HepG2 (cell line): ENCODE results near the gene KRTAP29-1. TPM values are rescaled to one million over a fixed set of nuclear protein-coding genes. Genes with fewer than 3 reads are reported as not detected.

Experiments
- ATAC-seq: fragments of 200-7000 bp; cut with Tn5 transposase; 3 replicates; pipeline ENCODE4 v1.9.1; 2020; ENCODE audit warnings: mild to moderate bottlenecking, moderate library complexity
- BruUV-seq: library from RNA; stranded (reverse); fragments of 400-500 nt; replicated peaks from 2 replicates; lab custom pipeline; 2021; lab: Mats Ljungman, UMichigan
- CTCF ChIA-PET: fragments of 300-600 bp; formaldehyde crosslinking; extraction: SDS; loops from one replicate; lab custom pipeline; 2021; ENCODE audit warnings: low total read pairs, inconsistent platforms, low intra/inter-chr PET ratio; lab: Yijun Ruan, JAX
- POLR2A ChIA-PET: fragments of 350-600 bp; sonication (Branson Sonifier 250); formaldehyde crosslinking; loops from one replicate; lab custom pipeline; 2020; ENCODE audit warnings: antibody characterized with exemption, inconsistent platforms; lab: Yijun Ruan, JAX
- DNase-seq: peaks from one replicate; pipeline ENCODE4 v3.0.0-alpha.2; 2015; ENCODE audit warnings: low spot score
- FAIRE-seq: peaks from 3 replicates; lab custom pipeline; 2011; peaks lifted over from hg19 to GRCh38; lab: Jason Lieb, UNC
- H2AFZ ChIP-seq: one replicate; pipeline ENCODE4 v1.6.1; 2011; ENCODE audit warnings: low read length, inconsistent platforms
- H3K27ac ChIP-seq: fragments of 300-600 bp; 3 replicates; pipeline ENCODE4 v1.8.0; 2011; ENCODE audit warnings: mixed run types, mild to moderate bottlenecking, mixed read lengths, low read length, inconsistent platforms; ENCODE audit not compliant: insufficient read depth; ENCODE audit errors: extremely low read length
- H3K27me3 ChIP-seq, 2 experiments: fragments of 200-600 bp in 1 of 2; 2 replicates in 1 of 2; 3 replicates in 1 of 2; pipeline versions ENCODE4 v1.6.0 to v1.8.0; 2011; ENCODE audit warnings: low read length in 2 of 2, mild to moderate bottlenecking in 2 of 2, moderate library complexity in 2 of 2, inconsistent platforms in 1 of 2; ENCODE audit not compliant: insufficient read depth in 2 of 2, control insufficient read depth in 1 of 2
- H3K36me3 ChIP-seq, 2 experiments: fragments of 200-600 bp in 1 of 2; replicated peaks in 1 of 2; 2 replicates in 1 of 2; 3 replicates in 1 of 2; pipeline versions ENCODE4 v1.5.1 to v1.8.0; 2011; ENCODE audit warnings: low read length in 2 of 2, inconsistent platforms in 1 of 2; ENCODE audit not compliant: insufficient read depth in 2 of 2, control insufficient read depth in 1 of 2
- H3K4me1 ChIP-seq: 2 replicates; pipeline ENCODE4 v1.5.1; 2012; ENCODE audit warnings: low read length, inconsistent platforms; ENCODE audit not compliant: insufficient read depth
- H3K4me2 ChIP-seq: 2 replicates; pipeline ENCODE4 v1.6.0; 2011; ENCODE audit warnings: low read depth, low read length, inconsistent platforms
- H3K4me3 ChIP-seq, 3 experiments: fragments of 200-600 bp in 1 of 3; sonication (generic), shearing (Covaris generic) in 1 of 3; replicated peaks in 1 of 3; 2 replicates each; pipeline ENCODE4 v1.5.1; 2011 to 2016; ENCODE audit warnings: low read length in 3 of 3, inconsistent platforms in 2 of 3, low read depth in 2 of 3, mild to moderate bottlenecking in 2 of 3, control low read depth in 1 of 3, mixed read lengths in 1 of 3; ENCODE audit not compliant: insufficient read depth in 1 of 3
- H3K79me2 ChIP-seq: one replicate; pipeline ENCODE4 v1.6.1; 2011; ENCODE audit warnings: low read length, inconsistent platforms; ENCODE audit not compliant: insufficient read depth
- H3K9ac ChIP-seq: 2 replicates; pipeline ENCODE4 v1.6.0; 2011; ENCODE audit warnings: mild to moderate bottlenecking, low read depth, low read length, inconsistent platforms; ENCODE audit not compliant: insufficient read depth
- H3K9me3 ChIP-seq: 2 replicates; pipeline ENCODE4 v1.5.1; 2012; ENCODE audit warnings: mild to moderate bottlenecking, low read length
- H4K20me1 ChIP-seq: 2 replicates; pipeline ENCODE4 v1.6.0; 2011; ENCODE audit warnings: inconsistent platforms, mild to moderate bottlenecking, low read length, moderate library complexity; ENCODE audit not compliant: insufficient read depth
- AFF4 ChIP-seq: sonication (generic); formaldehyde crosslinking; IDR thresholded peaks from 2 replicates; pipeline ENCODE4 v1.4.0; 2020; ENCODE audit warnings: missing genetic modification reagents
- ARID5B ChIP-seq: IDR thresholded peaks from 2 replicates; pipeline ENCODE4 v1.4.0; 2020; ENCODE audit warnings: mild to moderate bottlenecking, missing genetic modification reagents
- CHD4 ChIP-seq: fragments of 200-600 bp; sonication (generic); IDR thresholded peaks from 2 replicates; pipeline ENCODE4 v1.7.0; 2017; ENCODE audit warnings: mild to moderate bottlenecking, low read length, borderline replicate concordance
- CSRNP2 ChIP-seq: sonication (generic); formaldehyde crosslinking; conservative IDR thresholded peaks from 2 replicates; pipeline ENCODE4 v1.8.0; 2022; ENCODE audit warnings: low read depth, missing genetic modification reagents
- FOXM1 ChIP-seq: sonication (generic); formaldehyde crosslinking; IDR thresholded peaks from 2 replicates; pipeline ENCODE4 v1.5.0; 2020; ENCODE audit warnings: missing genetic modification reagents
- PCBP2 ChIP-seq: fragments of 200-400 bp; formaldehyde crosslinking; optimal IDR thresholded peaks from 2 replicates; pipeline ENCODE3; 2018; ENCODE audit warnings: low read length, low read depth; ENCODE audit not compliant: poor library complexity, severe bottlenecking
- PITX1 ChIP-seq: sonication (generic); formaldehyde crosslinking; IDR thresholded peaks from 2 replicates; pipeline ENCODE4 v1.5.1; 2020; ENCODE audit warnings: mild to moderate bottlenecking, missing genetic modification reagents
- SOX13 ChIP-seq, 3 experiments: fragments of 450-650 bp in 1 of 3; sonication (generic) in 1 of 3; formaldehyde crosslinking in 1 of 3; IDR thresholded peaks in 2 of 3; conservative IDR thresholded peaks in 1 of 3; 2 replicates each; pipeline versions ENCODE4 v1.5.0 to v1.6.1; 2016 to 2020; ENCODE audit warnings: antibody characterized with exemption in 1 of 3, mild to moderate bottlenecking in 1 of 3, missing compliant biosample characterization in 1 of 3, missing genetic modification reagents in 1 of 3, moderate library complexity in 1 of 3
- ZBTB25 ChIP-seq: IDR thresholded peaks from 2 replicates; pipeline ENCODE4 v1.6.1; 2018; ENCODE audit warnings: missing genetic modification reagents
- ZBTB7A ChIP-seq: sonication (generic); formaldehyde crosslinking; IDR thresholded peaks from 2 replicates; pipeline ENCODE4 v1.8.0; 2022; ENCODE audit warnings: mild to moderate bottlenecking, missing genetic modification reagents
- ZNF124 ChIP-seq: sonication (generic); formaldehyde crosslinking; IDR thresholded peaks from 2 replicates; pipeline ENCODE4 v1.4.0; 2020; ENCODE audit warnings: missing genetic modification reagents
- ZNF20 ChIP-seq: sonication (generic); formaldehyde crosslinking; IDR thresholded peaks from 2 replicates; pipeline ENCODE4 v1.4.0; 2020; ENCODE audit warnings: mild to moderate bottlenecking, moderate library complexity, missing genetic modification reagents
- ZNF614 ChIP-seq: IDR thresholded peaks from 2 replicates; pipeline ENCODE4 v1.6.1; 2018; ENCODE audit warnings: missing biosample characterization, missing genetic modification reagents, inconsistent platforms, borderline replicate concordance
- WGBS: methylation state at CpG from one replicate; pipeline ENCODE4 v1.1.6; 2017; ENCODE audit warnings: low lambda C conversion rate; 5-methylcytosine and 5-hydroxymethylcytosine counted together
- in situ Hi-C: cut with HindIII; loops from 2 replicates; pipeline ENCODE4 v1.10.0; 2017; ENCODE audit warnings: low pct_unique_long_range_greater_than_20kb; ENCODE audit not compliant: extremely low pct_ligation_motif_present
- intact Hi-C: fragments of 100-400 bp; cut with micrococcal nuclease; formaldehyde crosslinking; loops from one replicate; pipeline ENCODE4 v1.10.0; 2022; ENCODE audit not compliant: unreplicated experiment
- polyA plus RNA-seq, 8 experiments: library from polyadenylated mRNA; depleted of rRNA in 3 of 8; stranded (reverse) in 7 of 8; unstranded in 1 of 8; fragments of >200 nt; fragmentation: Illumina TruSeq in 4 of 8; extraction: Trizol in 4 of 8; gene quantifications; 2 replicates each; pipeline versions ENCODE4 v1.2.1 to v1.2.3, GENCODE V29; 2011 to 2016; ENCODE audit warnings: low read depth in 4 of 8, missing spikeins in 1 of 8, mixed read lengths in 1 of 8; ENCODE audit not compliant: insufficient read depth in 1 of 8
- total RNA-seq, 5 experiments: library from RNA; depleted of rRNA; stranded (reverse); fragments of >200 nt; fragmentation: Illumina TruSeq; extraction: Trizol; gene quantifications; 2 replicates each; pipeline ENCODE4 v1.2.3, GENCODE V29; 2016; ENCODE audit warnings: low read depth in 1 of 5

The KRTAP29-1 gene
- total and polyA plus RNA-seq, 2 of the 13 experiments (the other 11 are each of a cell fraction or from before 2014, with no cell fraction given): not detected

- no peak for ATAC-seq
- no peaks in the 10 kb centered on the region for H3K36me3 ChIP-seq
- H2AFZ ChIP-seq: no peak overlapping the region
- H3K27me3 ChIP-seq: no peaks in the 10 kb centered on the region; a peak in 1 of 5 replicates
- H3K79me2 ChIP-seq: no peaks in the 10 kb centered on the region
- no peak for FAIRE-seq
- no TSS peak for BruUV-seq
- ChIA-PET POLR2A (no interaction called here), CTCF (no interaction called here)
- no peak overlapping the region for H3K27ac ChIP-seq
- whole genome bisulfite sequencing: 71% methylated on average over 2 of the region's 2 CpGs
- intact Hi-C loops: no loop called here
- H4K20me1 ChIP-seq: no peaks in the 10 kb centered on the region
- in situ Hi-C loops: no loop called here
- H3K9ac ChIP-seq: no peak overlapping the region
- H3K4me3 ChIP-seq: no peak overlapping the region
- no peaks in the 10 kb centered on the region for H3K4me1 ChIP-seq
- no peaks in the 10 kb centered on the region for H3K9me3 ChIP-seq
- H3K4me2 ChIP-seq: no peak overlapping the region
- no peak for DNase-seq
- TF ChIP-seq ZNF124 (CRISPR knock-in tag) (no peak), PCBP2 (peak; percentile 82), ZBTB7A (CRISPR knock-in tag) (no peak), ZNF20 (no peak), ZNF614 (no peak), SOX13 (IDR thresholded peaks at IDR 0.05) (no peak), SOX13 (CRISPR knock-in tag; conservative IDR thresholded peaks at IDR 0.05 in 1 of 2, IDR thresholded peaks at IDR 0.05 in 1 of 2) (no peak), CHD4 (no peak), AFF4 (CRISPR knock-in tag) (no peak), CSRNP2 (no peak), FOXM1 (no peak), ARID5B (CRISPR knock-in tag) (no peak), ZBTB25 (CRISPR knock-in tag) (no peak), PITX1 (CRISPR knock-in tag) (no peak)
Observed at GRCh38 chr17:41263212-41263611, 39.4 kb downstream of the KRTAP29-1 start.
